Pancreas (tissue), 10 donors: ENCODE results near the gene ZC3H7B. TPM values are rescaled to one million over a fixed set of nuclear protein-coding genes. Genes with fewer than 3 reads are reported as not detected.

Experiments used
- ATAC-seq, 4 donors: fragments of 200-7000 bp; cut with Tn5 transposase; one replicate each; pipeline versions ENCODE4 v1.8.0 to v1.9.1; 2020; ENCODE audit warnings: mild to moderate bottlenecking in 4 of 4, moderate library complexity in 4 of 4
- DNase-seq, 6 donors: peaks; one replicate each; pipeline ENCODE4 v3.0.0-alpha.2; 2020
- FAIRE-seq: peaks from 2 replicates; lab custom pipeline; 2012; peaks lifted over from hg19 to GRCh38; lab: Jason Lieb, UNC
- H3K27ac ChIP-seq, 4 donors: fragments of 200-600 bp; sonication (generic); 1 replicate in 3 of 4; 2 replicates in 1 of 4; pipeline versions ENCODE4 v1.5.0 to v1.8.0; 2020
- H3K27me3 ChIP-seq, 4 donors: fragments of 200-600 bp; one replicate each; pipeline ENCODE4 v1.8.0; 2021
- H3K36me3 ChIP-seq, 3 donors: fragments of 200-600 bp; sonication (generic) in 1 of 3; one replicate each; pipeline versions ENCODE4 v1.5.0 to v1.8.0; 2020 to 2021
- H3K4me1 ChIP-seq, 3 donors: fragments of 200-600 bp; one replicate each; pipeline ENCODE4 v1.8.0; 2021
- H3K4me3 ChIP-seq, 4 donors: fragments of 200-600 bp; sonication (generic) in 2 of 4; one replicate each; pipeline versions ENCODE4 v1.5.0 to v1.8.0; 2020 to 2021
- H3K9me3 ChIP-seq, 4 donors: fragments of 200-600 bp; one replicate each; pipeline ENCODE4 v1.8.0; 2021
- WGBS, 2 donors: extraction: QIAGEN DNeasy Blood & Tissue Kit; methylation state at CpG; one replicate each; pipeline ENCODE4 v1.1.7; 2013; 5-methylcytosine and 5-hydroxymethylcytosine counted together
- intact Hi-C, 3 donors: fragments of 100-400 bp; cut with DNase I; formaldehyde crosslinking; loops; one replicate each; pipeline versions ENCODE4 v1.11.1 to v1.14.2; 2022
- polyA plus RNA-seq, 2 donors: library from polyadenylated mRNA; stranded (reverse); fragments of 200-250 nt; gene quantifications; one replicate each; pipeline ENCODE4 v1.2.3, GENCODE V29; 2013
- total RNA-seq, 6 donors: library from RNA; stranded (reverse); fragmentation: NEBNext Ultra II Directional in 4 of 6; extraction: Animal tissue kit (Norgen Biotek cat#: 25700) in 4 of 6; gene quantifications; one replicate each; pipeline versions ENCODE4 v1.2.1 to v1.2.4, GENCODE V29; 2021 to 2023
- TF ChIP-seq, protein P1 (sequence below), 4 donors: fragments of 200-600 bp; sonication (generic) in 3 of 4; IDR thresholded peaks; one replicate each; pipeline versions ENCODE4 v1.5.0 to v1.8.0; 2021; ENCODE audit warnings: antibody characterized with exemption in 4 of 4
- donor health status: healthy with polysubstance abuse.
- donor health status: DM: no; HTN: no; CAD: no; lungs with moderate emphysema.
- donor health status: DM: no; HTN: no; CAD: no.
- donor health status: control.
- donor health status: control.
- donor health status: Bipolar disorder and iron deficiency.
- donor health status: DM: yes; HTN: yes; CAD: no.
- donor health status: DM: no; HTN: no; CAD: no.
- donor health status: DM: no; HTN: no; CAD: no.
- donor health status: DM: yes; HTN: yes; CAD: no.

The ZC3H7B gene
- total and polyA plus RNA-seq, 8 donors, result 20.9 to 46.8 (median 27.0) TPM

DNA sequence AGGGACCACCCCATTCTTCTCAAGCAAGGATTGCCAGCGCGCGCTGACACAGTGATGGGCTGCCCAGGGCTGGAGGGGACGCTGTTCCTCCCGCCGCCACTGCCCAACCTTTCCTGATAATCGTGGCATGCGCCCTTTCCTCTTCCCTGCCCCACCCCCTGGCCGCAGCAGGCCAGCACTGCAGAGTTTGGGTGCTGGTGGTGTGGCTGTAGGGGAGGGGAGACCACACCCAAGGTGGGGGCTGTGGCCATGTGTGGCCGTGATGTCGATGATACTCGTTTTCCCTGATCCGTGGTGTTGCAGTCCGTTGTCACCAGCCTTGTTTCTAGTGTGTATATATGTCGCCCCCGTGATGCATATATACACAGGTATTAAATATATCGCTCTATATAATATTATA is 57.6 kb downstream of the ZC3H7B start:
- Histone ChIP-seq H3K27ac (no peak overlapping the region), H3K4me3 (no peak overlapping the region), H3K27me3 (no peaks in the 10 kb centered on the region), H3K36me3 (peaks cover 0 to 24% (median 16%) of the 10 kb centered on the region in 3 donors), H3K9me3 (no peaks in the 10 kb centered on the region), H3K4me1 (no peaks in the 10 kb centered on the region)
- FAIRE-seq (no peak), DNase-seq (no peak), ATAC-seq (no peak)
- intact Hi-C loops, result no loop called here
- 82 to 88% methylated on average over 17 of the region's 17 CpGs for WGBS, 2 donors
- TF ChIP-seq, protein P1, sequence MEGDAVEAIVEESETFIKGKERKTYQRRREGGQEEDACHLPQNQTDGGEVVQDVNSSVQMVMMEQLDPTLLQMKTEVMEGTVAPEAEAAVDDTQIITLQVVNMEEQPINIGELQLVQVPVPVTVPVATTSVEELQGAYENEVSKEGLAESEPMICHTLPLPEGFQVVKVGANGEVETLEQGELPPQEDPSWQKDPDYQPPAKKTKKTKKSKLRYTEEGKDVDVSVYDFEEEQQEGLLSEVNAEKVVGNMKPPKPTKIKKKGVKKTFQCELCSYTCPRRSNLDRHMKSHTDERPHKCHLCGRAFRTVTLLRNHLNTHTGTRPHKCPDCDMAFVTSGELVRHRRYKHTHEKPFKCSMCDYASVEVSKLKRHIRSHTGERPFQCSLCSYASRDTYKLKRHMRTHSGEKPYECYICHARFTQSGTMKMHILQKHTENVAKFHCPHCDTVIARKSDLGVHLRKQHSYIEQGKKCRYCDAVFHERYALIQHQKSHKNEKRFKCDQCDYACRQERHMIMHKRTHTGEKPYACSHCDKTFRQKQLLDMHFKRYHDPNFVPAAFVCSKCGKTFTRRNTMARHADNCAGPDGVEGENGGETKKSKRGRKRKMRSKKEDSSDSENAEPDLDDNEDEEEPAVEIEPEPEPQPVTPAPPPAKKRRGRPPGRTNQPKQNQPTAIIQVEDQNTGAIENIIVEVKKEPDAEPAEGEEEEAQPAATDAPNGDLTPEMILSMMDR (IDR thresholded peaks at IDR 0.05), result no peak

DNA sequence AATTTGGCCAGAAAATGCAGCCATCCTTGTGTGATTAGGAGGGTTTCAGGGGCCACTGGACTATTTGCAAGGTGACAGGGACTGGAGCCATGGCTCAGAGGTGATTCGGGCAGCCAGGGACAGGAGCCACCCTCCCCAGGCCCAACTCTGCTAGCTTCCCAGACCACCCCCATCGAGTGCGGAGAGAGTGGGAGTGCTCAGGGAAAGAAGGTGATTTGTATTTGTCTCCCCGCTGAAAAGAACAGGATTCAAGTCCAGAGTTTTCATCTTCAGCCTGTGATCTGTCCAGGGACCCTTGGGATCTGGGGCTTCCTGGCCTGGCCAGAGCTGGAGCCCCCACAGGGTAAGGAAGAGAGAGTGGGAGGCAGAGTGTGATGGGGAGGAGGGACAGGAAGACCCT is 58.1 kb downstream of the ZC3H7B start:
- no peaks in the 10 kb centered on the region for H3K9me3 ChIP-seq
- TF ChIP-seq, protein P1 (IDR thresholded peaks at IDR 0.05), result no peak
- H3K27ac ChIP-seq, result no peak overlapping the region
- no peak overlapping the region for H3K4me3 ChIP-seq
- peaks cover 0 to 3% (median 0%) of the 10 kb centered on the region in 3 donors for H3K4me1 ChIP-seq
- FAIRE-seq, result no peak
- ATAC-seq, result no peak
- no peaks in the 10 kb centered on the region for H3K27me3 ChIP-seq
- 83 to 85% methylated on average over 4 of the region's 4 CpGs for WGBS, 2 donors
- peaks cover 0 to 24% (median 16%) of the 10 kb centered on the region in 3 donors for H3K36me3 ChIP-seq
- no peak for DNase-seq
- intact Hi-C loops, result no loop called here

DNA sequence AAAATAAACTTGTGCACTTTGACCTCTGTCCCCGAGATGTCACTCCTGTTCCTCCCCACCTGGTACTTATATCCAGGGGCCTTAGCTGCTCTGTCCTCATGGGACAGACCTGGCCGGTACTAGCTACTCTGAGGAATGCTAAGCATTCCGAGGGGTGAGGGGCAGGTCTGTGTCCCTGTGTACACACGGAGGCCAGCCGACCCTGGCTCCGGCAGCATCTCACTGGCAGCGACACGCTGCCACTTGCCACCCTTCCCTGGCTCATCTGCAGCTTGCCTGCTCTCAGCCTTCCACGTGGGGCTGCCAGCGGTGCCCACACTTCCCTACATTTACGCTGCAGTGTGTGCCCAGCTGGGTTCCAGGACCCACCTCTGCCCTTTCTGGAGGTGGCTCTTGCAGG is 58.8 kb downstream of the ZC3H7B start:
- Histone ChIP-seq H3K27me3 (no peaks in the 10 kb centered on the region), H3K4me3 (no peak overlapping the region), H3K9me3 (no peaks in the 10 kb centered on the region), H3K27ac (no peak overlapping the region), H3K36me3 (peaks cover 0 to 22% (median 15%) of the 10 kb centered on the region in 3 donors), H3K4me1 (peaks cover 0 to 8% (median 4%) of the 10 kb centered on the region in 3 donors)
- TF ChIP-seq, protein P1 (IDR thresholded peaks at IDR 0.05), result no peak
- ATAC-seq (peak in 2 of 4 donors; percentile 24 to 45), FAIRE-seq (no peak), DNase-seq (no peak)
- 39 to 52% methylated on average over 11 of the region's 11 CpGs for WGBS, 2 donors
- intact Hi-C loops, result loop anchor here in 1 of 3 donors (10.0 kb wide), 1 partner anchor 55 kb away; the partner anchor contains the start of gene ZC3H7B

DNA sequence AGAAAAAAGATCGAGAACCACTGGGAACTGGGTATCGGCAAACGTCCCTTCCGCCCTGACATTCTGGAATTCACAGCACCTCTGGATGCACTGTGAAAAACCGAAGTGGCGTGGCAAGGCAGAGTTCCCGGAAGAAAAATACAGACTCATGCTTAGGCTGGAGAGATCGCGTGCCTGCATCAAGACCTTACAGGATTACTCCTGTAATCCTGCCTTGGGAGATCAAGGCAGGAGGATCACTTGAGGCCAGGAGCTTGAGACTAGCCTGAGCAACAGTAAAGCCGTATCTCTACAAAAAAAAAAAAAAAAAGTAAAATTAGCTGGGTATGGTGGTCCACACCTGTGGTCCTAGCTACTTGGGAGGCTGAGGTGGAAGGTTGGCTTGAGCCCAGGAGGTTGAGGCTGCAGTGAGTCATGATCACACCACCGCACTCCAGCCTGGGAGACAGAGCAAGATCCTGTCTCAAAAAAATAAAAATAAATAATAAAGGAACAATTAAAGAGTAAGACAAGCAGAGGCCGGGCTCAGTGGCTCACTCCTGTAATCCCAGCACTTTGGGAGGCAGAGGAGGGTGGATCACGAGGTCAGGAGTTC is 60.5 kb downstream of the ZC3H7B start:
- Histone ChIP-seq H3K27me3 (no peaks in the 10 kb centered on the region), H3K27ac (no peak overlapping the region), H3K36me3 (peaks cover 0 to 6% (median 0%) of the 10 kb centered on the region in 3 donors), H3K9me3 (no peaks in the 10 kb centered on the region), H3K4me3 (no peak overlapping the region), H3K4me1 (peaks cover 4 to 15% (median 7%) of the 10 kb centered on the region in 3 donors)
- 93 to 95% methylated on average over 13 of the region's 13 CpGs for WGBS, 2 donors
- TF ChIP-seq, protein P1 (IDR thresholded peaks at IDR 0.05), result no peak
- intact Hi-C loops, result loop anchor here in 1 of 3 donors (10.0 kb wide), 1 partner anchor 57 kb away; the partner anchor contains the start of gene ZC3H7B
- ATAC-seq (no peak), DNase-seq (no peak), FAIRE-seq (no peak)

DNA sequence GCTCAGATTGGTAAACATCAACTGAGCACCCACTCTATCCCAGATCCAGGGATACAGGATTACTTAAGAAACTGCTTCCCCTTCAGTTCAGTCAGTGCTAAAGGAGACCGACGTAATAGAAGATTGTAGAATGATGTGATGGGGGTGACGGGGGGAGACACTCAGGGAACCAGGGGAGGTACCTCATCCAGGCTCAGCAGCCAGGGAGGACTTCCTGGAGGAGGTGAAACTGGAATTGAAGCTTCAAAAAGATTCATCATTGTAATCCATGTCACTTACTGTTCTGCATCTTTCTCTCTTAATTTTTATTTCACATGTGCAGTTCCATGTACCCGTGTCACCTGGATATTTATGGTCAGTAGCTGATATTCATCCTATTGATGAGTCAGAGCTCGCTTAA is 61.3 kb downstream of the ZC3H7B start:
- TF ChIP-seq, protein P1 (IDR thresholded peaks at IDR 0.05), result no peak
- no peak for FAIRE-seq
- 87 to 93% methylated on average over 5 of the region's 5 CpGs for WGBS, 2 donors
- ATAC-seq, result no peak
- no peak overlapping the region for H3K27ac ChIP-seq
- no peaks in the 10 kb centered on the region for H3K36me3 ChIP-seq
- no peak overlapping the region for H3K4me3 ChIP-seq
- intact Hi-C loops, result loop anchor here in 1 of 3 donors (10.0 kb wide), 1 partner anchor 58 kb away; the partner anchor contains the start of gene ZC3H7B
- H3K4me1 ChIP-seq, result peaks cover 5 to 19% (median 8%) of the 10 kb centered on the region in 3 donors
- no peaks in the 10 kb centered on the region for H3K27me3 ChIP-seq
- DNase-seq, result no peak
- H3K9me3 ChIP-seq, result no peaks in the 10 kb centered on the region
